ENCODE results near the gene FAM204A.

FAM204A gene

GRCh38 chr10:118330295-118331076 is 11.6 kb downstream of the FAM204A start:
- DNase-seq: no peak

- no peak for DNase-seq
Measured at GRCh38 chr10:118324140-118324539, 18.0 kb downstream of the FAM204A start.

- no peak for DNase-seq
Measured at GRCh38 chr10:118321724-118322575, 20.2 kb downstream of the FAM204A start.

GRCh38 chr10:118315629-118316028 is 26.5 kb downstream of the FAM204A start:
- DNase-seq: no peak

GRCh38 chr10:118314882-118315281 is 27.2 kb downstream of the FAM204A start:
- no peak for DNase-seq

DNA sequence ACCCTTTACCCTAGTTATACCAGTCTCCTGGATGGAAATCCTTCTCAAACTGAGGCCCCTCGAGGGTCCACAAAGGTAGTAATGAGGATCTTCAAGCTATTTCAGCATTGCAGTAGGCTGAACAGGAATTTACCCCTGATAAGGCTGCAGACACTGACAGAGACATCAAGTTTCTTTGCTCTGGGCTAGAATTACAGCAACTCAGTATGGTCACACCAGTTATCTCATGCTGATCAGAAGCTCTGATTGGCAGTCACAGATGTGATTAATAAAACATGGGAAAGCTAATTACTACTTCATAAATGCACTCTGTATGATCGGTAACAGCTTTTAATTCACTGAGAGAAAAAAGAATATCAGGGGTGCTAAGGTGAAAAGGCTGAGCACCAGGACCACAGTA is 30.6 kb downstream of the FAM204A start:
- DNase-seq: no peak

DNA sequence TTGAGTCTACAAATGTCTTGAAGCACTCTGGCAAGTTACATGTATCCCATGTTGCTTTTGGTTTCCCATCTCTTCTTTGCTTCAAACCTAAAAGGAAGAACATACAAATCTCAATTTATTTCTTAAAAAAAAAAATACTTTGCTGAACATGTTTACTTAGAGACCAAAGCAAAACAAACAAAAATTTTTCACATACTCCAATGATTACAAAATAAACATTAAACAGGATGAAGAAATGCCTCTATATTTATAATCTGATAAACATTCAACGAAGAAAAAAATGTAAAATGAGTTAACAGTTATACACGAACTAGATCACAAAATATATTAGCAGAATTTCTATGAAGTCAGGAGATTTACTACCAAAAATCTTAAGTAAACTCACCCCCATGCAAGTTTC is 31.3 kb downstream of the FAM204A start:
- DNase-seq: no peak

DNA sequence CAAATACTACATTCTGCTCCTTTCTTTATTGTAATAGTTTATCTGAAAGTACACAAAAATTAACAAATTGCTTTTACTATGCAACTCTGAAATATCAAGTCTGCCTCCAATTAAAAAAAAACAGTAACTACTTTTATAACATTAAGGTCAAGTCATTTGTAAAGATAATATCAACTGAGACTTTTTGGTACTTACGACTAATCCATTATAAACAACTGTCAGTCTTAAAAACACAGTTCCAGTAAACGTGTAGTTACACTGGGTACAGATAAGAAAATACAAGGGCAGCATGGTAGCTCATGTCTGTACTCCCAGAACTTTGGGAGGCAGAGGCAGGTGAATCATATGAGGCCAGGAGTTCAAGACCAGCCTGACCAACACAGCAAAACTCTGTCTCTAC is 32.2 kb downstream of the FAM204A start:
- no peak for DNase-seq

DNA sequence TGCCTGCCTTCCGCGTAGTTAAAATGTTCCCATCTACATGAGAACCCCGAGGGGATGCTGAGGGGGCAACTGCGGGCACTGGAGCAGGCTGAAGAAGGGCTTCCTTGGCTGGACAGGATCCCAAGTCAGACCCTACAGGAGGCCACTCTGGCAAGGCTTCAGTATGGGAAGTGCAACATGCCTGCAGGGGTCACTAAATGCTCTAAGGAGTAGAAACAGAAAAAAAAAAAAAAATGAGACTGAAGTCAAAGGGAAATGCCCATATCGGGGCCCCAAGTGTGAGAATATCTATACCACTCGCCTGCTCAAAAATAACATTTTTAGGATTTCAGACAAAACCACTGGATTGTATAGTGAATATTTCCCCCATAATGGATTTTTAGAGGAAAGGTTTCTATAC is 33.5 kb downstream of the FAM204A start:
- DNase-seq: no peak

DNA sequence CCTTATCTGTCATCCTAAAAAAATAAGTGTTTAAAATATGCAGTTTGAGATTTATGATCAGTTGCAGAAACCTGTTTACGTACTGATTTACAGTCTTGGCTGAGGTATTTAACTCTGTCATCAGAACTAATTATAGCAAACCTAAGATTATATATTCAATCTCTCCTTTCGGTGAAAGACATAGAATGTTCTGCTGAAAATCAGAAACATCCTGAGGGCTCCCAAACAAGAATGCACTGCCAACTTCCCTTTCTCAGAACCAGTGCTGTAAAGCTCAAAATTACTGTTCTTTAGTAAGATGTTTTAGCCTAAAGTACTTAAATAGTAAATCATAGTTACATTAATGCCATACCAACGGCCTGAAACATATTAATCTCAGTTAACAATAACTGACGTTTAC is 34.3 kb downstream of the FAM204A start:
- no peak for DNase-seq

DNA sequence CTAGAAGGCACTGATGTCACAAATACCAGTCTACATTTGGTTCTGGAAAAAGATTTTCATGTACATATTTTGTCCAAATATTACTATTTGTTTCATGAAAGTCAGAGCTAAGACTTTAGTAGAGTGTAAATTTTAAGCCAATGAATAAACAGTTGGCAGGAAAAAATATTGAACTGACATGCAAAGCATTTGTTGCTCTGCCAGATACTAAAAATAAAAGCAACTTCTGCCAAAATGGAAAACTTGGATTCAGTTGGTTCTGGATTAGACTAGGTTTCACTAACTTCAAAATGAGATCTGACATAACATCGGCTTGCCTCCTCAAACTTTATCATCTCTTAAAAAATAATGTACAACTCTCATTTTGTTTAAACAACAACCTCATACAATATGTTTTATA is 34.9 kb downstream of the FAM204A start:
- DNase-seq: no peak

DNA sequence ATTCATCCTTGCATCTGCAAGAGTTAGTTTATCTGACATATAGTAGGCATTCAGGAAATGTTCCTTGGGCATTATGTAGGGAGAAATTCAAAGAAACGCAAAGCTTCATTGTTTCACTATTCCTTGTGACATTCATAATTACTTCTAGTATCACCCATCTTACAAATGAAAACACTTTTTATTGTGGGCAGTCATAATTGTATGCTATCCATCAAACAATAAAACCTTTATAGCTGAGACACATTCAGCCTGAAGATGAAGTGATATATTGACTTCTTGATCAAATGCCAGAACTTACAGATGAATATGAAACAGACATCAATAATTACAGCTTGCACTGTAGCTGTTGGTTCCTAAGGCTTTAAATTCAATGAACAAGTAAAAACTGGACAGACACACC is 36.4 kb downstream of the FAM204A start:
- no peak for DNase-seq

DNA sequence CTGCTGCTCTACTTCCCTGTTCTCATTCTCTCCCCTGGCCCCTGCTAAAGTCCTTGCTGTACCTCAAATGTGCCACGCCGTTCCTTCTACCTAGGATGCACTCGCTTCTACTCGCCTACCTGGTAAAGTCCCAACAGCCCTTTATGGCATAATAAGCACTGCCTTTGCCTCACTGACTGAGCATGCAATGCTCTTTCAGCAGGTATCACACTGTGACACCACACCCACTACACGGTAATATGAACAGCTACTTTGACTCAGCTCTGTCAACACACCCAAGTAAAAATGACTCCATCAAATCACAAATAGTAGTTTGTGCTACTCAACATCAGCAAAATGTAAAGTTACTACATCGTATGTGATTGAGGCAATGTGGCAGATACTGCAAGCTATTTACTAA is 37.6 kb downstream of the FAM204A start:
- no peak for DNase-seq

DNA sequence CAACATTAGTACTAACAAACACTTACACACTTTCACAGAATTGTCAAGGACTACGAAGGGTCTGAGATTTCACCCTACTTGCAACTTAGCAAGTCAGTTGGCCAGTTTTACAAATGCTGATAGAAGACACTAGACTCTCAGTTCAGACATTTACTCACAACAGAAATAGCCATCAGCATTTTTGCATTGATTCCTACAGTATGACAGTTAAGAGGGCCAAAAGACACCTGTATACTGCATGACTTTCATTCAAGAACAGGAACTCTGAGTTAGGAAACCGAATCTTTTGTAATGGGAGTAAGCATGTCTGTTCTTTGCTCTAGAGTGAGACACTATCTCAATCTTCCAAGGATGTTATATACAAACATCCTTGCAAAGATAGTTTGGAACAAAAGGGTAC is 40.9 kb downstream of the FAM204A start:
- no peak for DNase-seq

GRCh38 chr10:118300320-118300719 is 41.8 kb downstream of the FAM204A start:
- no peak for DNase-seq

DNA sequence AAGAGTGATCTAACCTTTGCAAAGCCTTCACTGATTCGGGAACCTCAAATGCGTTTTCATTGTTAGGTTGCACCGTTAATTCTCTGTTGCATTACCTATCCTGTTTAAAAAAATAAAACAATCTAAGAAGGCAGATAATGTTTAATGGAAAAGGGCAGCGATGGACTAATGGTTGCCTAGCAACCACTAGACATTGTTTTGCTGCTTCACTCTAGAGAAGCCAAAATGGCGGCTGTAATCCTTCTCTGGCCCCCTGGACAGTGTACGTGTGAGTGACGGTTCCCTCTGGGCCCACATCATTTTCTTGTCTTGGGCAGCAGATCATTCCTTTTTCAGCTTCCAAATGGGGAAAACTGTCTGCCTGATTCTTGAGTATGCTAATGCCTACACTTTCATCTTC is 43.3 kb downstream of the FAM204A start:
- no peak for DNase-seq

- no peak for DNase-seq
Measured at GRCh38 chr10:118291122-118291521, 51.0 kb downstream of the FAM204A start.

DNA sequence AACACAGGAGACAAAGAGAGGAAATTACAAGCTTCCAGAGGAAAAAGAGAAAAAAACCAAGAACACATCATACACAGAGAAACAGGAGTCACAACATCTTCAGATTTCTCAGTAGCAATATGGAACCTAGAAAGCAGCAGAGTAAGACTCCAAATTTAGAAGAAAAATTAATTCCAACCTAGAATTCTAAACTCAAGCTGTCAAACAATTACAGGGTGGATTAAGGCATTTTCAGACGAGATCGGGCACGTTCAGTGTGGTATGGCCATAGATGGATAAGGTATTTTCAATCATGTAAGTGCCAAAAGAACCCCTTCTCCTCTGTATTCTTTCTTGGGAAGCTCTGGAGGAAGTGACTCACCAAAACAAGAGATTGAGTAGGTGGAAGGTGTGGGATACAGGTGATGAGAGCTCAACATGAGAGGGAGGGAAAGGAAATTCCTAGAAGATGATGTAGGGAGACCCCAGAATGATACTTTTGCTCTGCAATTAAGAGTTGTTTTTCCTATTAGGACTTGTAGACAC is 51.6 kb downstream of the FAM204A start:
- DNase-seq: no peak

- DNase-seq: no peak
Measured at GRCh38 chr10:118287076-118287806, 54.9 kb downstream of the FAM204A start.

GRCh38 chr10:118286051-118286838 is 55.9 kb downstream of the FAM204A start:
- no peak for DNase-seq

DNA sequence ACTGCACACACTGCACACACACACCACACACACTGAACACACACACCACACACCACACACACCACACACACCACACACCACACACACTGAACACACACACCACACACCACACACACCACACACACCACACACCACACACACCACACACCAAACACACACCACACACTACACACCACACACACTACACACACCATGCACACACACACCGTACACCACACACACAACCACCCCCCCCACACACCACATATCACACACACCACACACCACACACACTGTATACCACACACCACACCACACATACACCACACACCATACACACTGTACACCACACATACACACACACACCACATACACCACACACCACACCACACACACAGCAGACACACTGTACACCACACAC is 59.5 kb downstream of the FAM204A start:
- no peak for DNase-seq

DNA sequence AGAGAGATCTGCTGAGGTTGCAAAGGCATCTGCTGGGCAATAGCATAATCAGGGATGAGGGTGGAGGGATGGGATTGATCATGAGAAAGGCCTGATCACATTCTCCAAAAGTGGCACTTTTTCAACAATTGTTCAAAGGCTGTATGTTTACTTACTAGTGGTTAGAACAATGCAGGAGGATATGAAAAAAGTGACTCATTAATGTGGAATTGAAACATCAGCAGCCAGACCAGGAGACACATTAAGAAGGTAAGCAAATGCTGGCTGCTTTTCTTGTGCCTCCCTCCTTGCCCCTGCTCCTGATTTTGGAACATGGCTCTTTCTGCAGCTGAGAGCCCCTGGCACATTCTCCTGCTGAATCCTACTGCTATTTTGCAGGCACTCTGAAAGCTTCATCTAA is 63.5 kb downstream of the FAM204A start:
- DNase-seq: no peak

- DNase-seq: no peak
Measured at GRCh38 chr10:118277871-118278270, 64.3 kb downstream of the FAM204A start.

All from NCI-H226 (cell line).